Peyer's patch (tissue), 4 donors: ENCODE data around the gene TEX51. TPM values are rescaled to one million over a fixed set of nuclear protein-coding genes. Genes with fewer than 3 reads are reported as not detected.

ENCODE experiments used
- DNase-seq, 3 donors: peaks; one replicate each; pipeline ENCODE4 v3.0.0-alpha.2; 2017 to 2019
- H3K27ac ChIP-seq, 4 donors: fragments of 200-600 bp; sonication (generic); one replicate each; pipeline ENCODE4 v1.5.1; 2016 to 2019
- H3K27me3 ChIP-seq, 2 donors: fragments of 200-600 bp; sonication (generic); one replicate each; pipeline ENCODE4 v1.5.1; 2019
- H3K36me3 ChIP-seq, 3 donors: fragments of 200-600 bp; sonication (generic); one replicate each; pipeline ENCODE4 v1.5.1; 2016 to 2019
- H3K4me1 ChIP-seq, 4 donors: fragments of 200-600 bp; sonication (generic); one replicate each; pipeline ENCODE4 v1.5.1; 2016 to 2019
- H3K4me3 ChIP-seq, 4 donors: fragments of 200-600 bp; sonication (generic); 1 replicate in 3 of 4; 2 replicates in 1 of 4; pipeline ENCODE4 v1.5.1; 2016 to 2019; ENCODE audit warnings: mild to moderate bottlenecking in 1 of 4
- H3K9me3 ChIP-seq, 4 donors: fragments of 200-600 bp; sonication (generic); one replicate each; pipeline ENCODE4 v1.5.1; 2016 to 2019; ENCODE audit warnings: mild to moderate bottlenecking in 1 of 4
- CTCF ChIP-seq, 6 experiments: fragments of 450-650 bp in 4 of 6; fragments of 200-600 bp in 2 of 6; sonication (generic) in 1 of 6; IDR thresholded peaks; one replicate each; pipeline ENCODE4 v1.5.1; 2017 to 2019; ENCODE audit warnings: antibody characterized with exemption in 6 of 6, mild to moderate bottlenecking in 3 of 6, moderate library complexity in 1 of 6
- POLR2A ChIP-seq, 2 donors: fragments of 450-650 bp; IDR thresholded peaks; one replicate each; pipeline ENCODE4 v1.5.1; 2017; ENCODE audit warnings: antibody characterized with exemption in 2 of 2, mild to moderate bottlenecking in 2 of 2, moderate library complexity in 2 of 2
- total RNA-seq, 4 donors: library from RNA; depleted of rRNA; stranded (reverse); fragments of >200 nt; gene quantifications; one replicate each; pipeline ENCODE4 v1.1.0, GENCODE V29; 2016

TEX51 gene
- total RNA-seq, 4 donors from 2014 or later, result not detected

GRCh38 chr2:126911111-126911796, 12.6 kb downstream of the TEX51 start:
- no peak overlapping the region for H3K4me3 ChIP-seq
- no peaks in the 10 kb centered on the region for H3K9me3 ChIP-seq
- H3K27me3 ChIP-seq, result no peaks in the 10 kb centered on the region
- TF ChIP-seq POLR2A (IDR thresholded peaks at IDR 0.05), result no peak
- TF ChIP-seq CTCF (IDR thresholded peaks at IDR 0.05), result no peak
- no peaks in the 10 kb centered on the region for H3K36me3 ChIP-seq
- no peaks in the 10 kb centered on the region for H3K4me1 ChIP-seq
- no peak overlapping the region for H3K27ac ChIP-seq
- DNase-seq, result peak in 1 of 3 donors; percentile 19

- no peak overlapping the region for H3K4me3 ChIP-seq
- peak in 1 of 3 donors; percentile 24 for DNase-seq
- no peaks in the 10 kb centered on the region for H3K9me3 ChIP-seq
These were observed 13.5 kb downstream of the TEX51 start for GRCh38 chr2:126912201-126912600.

GRCh38 chr2:126913329-126913728, 14.6 kb downstream of the TEX51 start:
- Histone ChIP-seq H3K36me3 (no peaks in the 10 kb centered on the region), H3K4me1 (no peaks in the 10 kb centered on the region), H3K27ac (no peak overlapping the region), H3K4me3 (no peak overlapping the region), H3K27me3 (no peaks in the 10 kb centered on the region), H3K9me3 (no peaks in the 10 kb centered on the region)
- TF ChIP-seq POLR2A (IDR thresholded peaks at IDR 0.05), result no peak
- TF ChIP-seq CTCF (IDR thresholded peaks at IDR 0.05), result no peak
- DNase-seq, result no peak

More at GRCh38 chr2:126912201-126912600, 13.5 kb downstream of the TEX51 start:
- Histone ChIP-seq H3K27ac (no peak overlapping the region), H3K36me3 (no peaks in the 10 kb centered on the region), H3K27me3 (no peaks in the 10 kb centered on the region), H3K4me1 (no peaks in the 10 kb centered on the region)
- TF ChIP-seq POLR2A (IDR thresholded peaks at IDR 0.05) (no peak), CTCF (IDR thresholded peaks at IDR 0.05) (no peak)

- Histone ChIP-seq H3K27me3 (no peaks in the 10 kb centered on the region), H3K27ac (no peak overlapping the region), H3K4me1 (no peaks in the 10 kb centered on the region), H3K9me3 (no peaks in the 10 kb centered on the region), H3K36me3 (no peaks in the 10 kb centered on the region), H3K4me3 (no peak overlapping the region)
- TF ChIP-seq POLR2A (IDR thresholded peaks at IDR 0.05), result no peak
- TF ChIP-seq CTCF (IDR thresholded peaks at IDR 0.05), result no peak
- peak in 1 of 3 donors; percentile 30 for DNase-seq
These were observed 15.4 kb downstream of the TEX51 start for GRCh38 chr2:126913881-126914615.

GRCh38 chr2:126914811-126915500, 16.3 kb downstream of the TEX51 start:
- H3K4me1 ChIP-seq, result no peaks in the 10 kb centered on the region
- H3K36me3 ChIP-seq, result no peaks in the 10 kb centered on the region
- peak in 1 of 3 donors; percentile 29 for DNase-seq
- no peaks in the 10 kb centered on the region for H3K27me3 ChIP-seq
- H3K27ac ChIP-seq, result no peak overlapping the region
- H3K9me3 ChIP-seq, result no peaks in the 10 kb centered on the region
- H3K4me3 ChIP-seq, result no peak overlapping the region
- TF ChIP-seq CTCF (IDR thresholded peaks at IDR 0.05), result no peak
- TF ChIP-seq POLR2A (IDR thresholded peaks at IDR 0.05), result no peak
